ENCODE measurements around the gene TBC1D3L.
"Not testable (repeated sequence)": the region's sequence is repeated elsewhere in the genome, so short reads cannot be mapped to it uniquely, and the experiment has no call there.

TBC1D3L gene
- 0.21 to 1.8 (median 0.79) reads per million in 17 experiments for total RNA-seq

DNA sequence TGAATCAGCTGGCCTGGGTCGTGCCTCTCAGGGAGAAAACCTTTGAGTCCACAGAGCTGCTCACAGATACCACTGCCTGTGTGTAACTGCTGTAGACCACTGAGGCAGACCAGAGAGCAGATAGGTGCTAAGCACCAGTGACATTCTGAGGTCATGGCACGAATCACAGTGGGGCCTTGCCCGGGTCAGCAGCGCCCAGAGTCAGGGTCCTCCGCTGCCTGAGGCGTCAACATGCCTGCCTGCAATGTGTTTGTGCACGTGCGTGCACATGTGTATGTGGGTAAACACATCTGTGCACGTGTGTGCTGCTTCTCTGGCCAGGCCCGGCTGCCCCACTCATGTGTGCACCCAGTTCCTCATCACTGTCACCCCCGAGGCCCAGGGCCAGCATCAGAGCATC is at the start of gene TBC1D3L:
Gene TBC1D3L, minus strand, starts transcription at position 101 of the 400 bp plus-strand sequence. CDS start 1,540 bp downstream, outside the sequence.
- not testable (repeated sequence) for DNase-seq

DNA sequence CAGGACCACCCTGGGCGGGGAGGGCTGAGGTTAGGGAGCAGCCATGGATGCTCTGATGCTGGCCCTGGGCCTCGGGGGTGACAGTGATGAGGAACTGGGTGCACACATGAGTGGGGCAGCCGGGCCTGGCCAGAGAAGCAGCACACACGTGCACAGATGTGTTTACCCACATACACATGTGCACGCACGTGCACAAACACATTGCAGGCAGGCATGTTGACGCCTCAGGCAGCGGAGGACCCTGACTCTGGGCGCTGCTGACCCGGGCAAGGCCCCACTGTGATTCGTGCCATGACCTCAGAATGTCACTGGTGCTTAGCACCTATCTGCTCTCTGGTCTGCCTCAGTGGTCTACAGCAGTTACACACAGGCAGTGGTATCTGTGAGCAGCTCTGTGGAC is 14.8 kb upstream of the TBC1D3L start, which contains the start of gene TBC1D3D:
Gene TBC1D3D, plus strand, starts transcription at position 301 of the 400 bp plus-strand sequence. CDS start 1,585 bp downstream, outside the sequence.
- not testable (repeated sequence) for DNase-seq

Measured in suppressor macrophage (primary cell).